Keratinocyte (primary cell): Measurements from ENCODE around the gene DTNBP1.

Experiments used
- EZH2 ChIP-seq: IDR thresholded peaks from one replicate; pipeline ENCODE4 v1.6.1; 2012; ENCODE audit warnings: inconsistent platforms, mild to moderate bottlenecking, low read length, moderate library complexity
- TF ChIP-seq, protein P1 (sequence below), 3 experiments: IDR thresholded peaks in 1 of 3; conservative IDR thresholded peaks in 1 of 3; optimal IDR thresholded peaks in 1 of 3; 2 replicates in 2 of 3; 3 replicates in 1 of 3; pipeline versions ENCODE3 to v1.5.1; 2011; ENCODE audit warnings: low read length in 3 of 3, mild to moderate bottlenecking in 3 of 3, moderate library complexity in 2 of 3, control low read depth in 1 of 3, inconsistent platforms in 1 of 3; ENCODE audit not compliant: insufficient read depth in 2 of 3; ENCODE audit errors: extremely low read depth in 1 of 3

DNA sequence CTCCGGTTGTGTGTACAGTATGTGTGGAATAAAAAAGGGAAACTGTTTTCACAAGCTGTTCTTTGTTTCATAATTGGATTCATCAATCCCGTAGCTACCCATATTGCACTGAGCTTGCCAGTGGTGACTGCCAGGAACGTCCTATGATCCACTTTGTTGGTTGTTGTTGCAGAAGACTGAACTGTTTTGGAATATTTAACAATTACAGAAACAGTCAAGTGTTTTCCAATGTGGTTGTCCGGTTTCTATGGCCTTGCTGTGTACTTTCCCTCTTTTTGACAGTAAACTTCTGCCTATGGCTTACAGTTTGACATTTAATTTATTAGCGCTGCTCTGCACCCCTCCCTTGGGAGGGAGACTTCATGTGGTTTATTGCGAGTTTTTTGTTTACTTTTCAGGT lies 141.2 kb downstream of the DTNBP1 start:
- TF ChIP-seq, protein P1, sequence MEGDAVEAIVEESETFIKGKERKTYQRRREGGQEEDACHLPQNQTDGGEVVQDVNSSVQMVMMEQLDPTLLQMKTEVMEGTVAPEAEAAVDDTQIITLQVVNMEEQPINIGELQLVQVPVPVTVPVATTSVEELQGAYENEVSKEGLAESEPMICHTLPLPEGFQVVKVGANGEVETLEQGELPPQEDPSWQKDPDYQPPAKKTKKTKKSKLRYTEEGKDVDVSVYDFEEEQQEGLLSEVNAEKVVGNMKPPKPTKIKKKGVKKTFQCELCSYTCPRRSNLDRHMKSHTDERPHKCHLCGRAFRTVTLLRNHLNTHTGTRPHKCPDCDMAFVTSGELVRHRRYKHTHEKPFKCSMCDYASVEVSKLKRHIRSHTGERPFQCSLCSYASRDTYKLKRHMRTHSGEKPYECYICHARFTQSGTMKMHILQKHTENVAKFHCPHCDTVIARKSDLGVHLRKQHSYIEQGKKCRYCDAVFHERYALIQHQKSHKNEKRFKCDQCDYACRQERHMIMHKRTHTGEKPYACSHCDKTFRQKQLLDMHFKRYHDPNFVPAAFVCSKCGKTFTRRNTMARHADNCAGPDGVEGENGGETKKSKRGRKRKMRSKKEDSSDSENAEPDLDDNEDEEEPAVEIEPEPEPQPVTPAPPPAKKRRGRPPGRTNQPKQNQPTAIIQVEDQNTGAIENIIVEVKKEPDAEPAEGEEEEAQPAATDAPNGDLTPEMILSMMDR (optimal IDR thresholded peaks at IDR 0.05 in 1 of 3, IDR thresholded peaks at IDR 0.05 in 1 of 3, conservative IDR thresholded peaks at IDR 0.05 in 1 of 3; ENCODE audit: extremely low read depth in 1 of 3, insufficient read depth in 2 of 3, low read length in 3 of 3) = no peak
- no peak for TF ChIP-seq EZH2
